IMR-90 (cell line): ENCODE data around the gene SDHAF1. TPM values are rescaled to one million over a fixed set of nuclear protein-coding genes. Genes with fewer than 3 reads are reported as not detected.

ENCODE experiments used
- ATAC-seq: fragments of 200-7000 bp; cut with Tn5 transposase; 2 replicates; pipeline ENCODE4 v1.9.1; 2020; ENCODE audit warnings: low read depth, mild to moderate bottlenecking, moderate library complexity
- BruUV-seq: library from RNA; stranded (reverse); fragments of 400-500 nt; replicated peaks from 2 replicates; lab custom pipeline; 2021; lab: Mats Ljungman, UMichigan
- CTCF ChIA-PET: fragments of 300-600 bp; formaldehyde crosslinking; extraction: SDS; loops from one replicate; lab custom pipeline; 2021; ENCODE audit warnings: antibody characterized with exemption; lab: Yijun Ruan, JAX
- POLR2A ChIA-PET: fragments of 300-600 bp; sonication (Branson Sonifier 250); formaldehyde crosslinking; loops from one replicate; lab custom pipeline; 2022; ENCODE audit warnings: antibody characterized with exemption; ENCODE audit not compliant: unreplicated experiment; lab: Charles Lee
- DNase-seq: peaks from one replicate; pipeline ENCODE4 v3.0.0; 2013
- H2AFZ ChIP-seq: replicated peaks from 2 replicates; pipeline ENCODE3; 2013; ENCODE audit warnings: low read length, mild to moderate bottlenecking; ENCODE audit not compliant: poor library complexity
- H2AK5ac ChIP-seq: 2 replicates; pipeline ENCODE4 v1.6.1; 2013; ENCODE audit warnings: low read depth, low read length, inconsistent platforms
- H2AK9ac ChIP-seq: replicated peaks from 2 replicates; pipeline ENCODE3; 2013; ENCODE audit warnings: mild to moderate bottlenecking, low read depth, low read length, moderate library complexity; ENCODE audit not compliant: poor library complexity
- H2BK120ac ChIP-seq: 2 replicates; pipeline ENCODE4 v1.6.1; 2013; ENCODE audit warnings: low read depth, low read length, inconsistent platforms
- H2BK15ac ChIP-seq: 3 replicates; pipeline ENCODE4 v1.6.1; 2013; ENCODE audit warnings: low read depth, low read length, inconsistent platforms
- H2BK20ac ChIP-seq: 2 replicates; pipeline ENCODE4 v1.6.1; 2013; ENCODE audit warnings: low read depth, mild to moderate bottlenecking, inconsistent platforms, low read length, moderate library complexity
- H2BK5ac ChIP-seq: 2 replicates; pipeline ENCODE4 v1.6.1; 2013; ENCODE audit warnings: mild to moderate bottlenecking, low read depth, low read length, inconsistent platforms; ENCODE audit not compliant: poor library complexity, severe bottlenecking
- H3K14ac ChIP-seq: replicated peaks from 2 replicates; pipeline ENCODE4 v1.6.1; 2013; ENCODE audit warnings: low read depth, low read length, inconsistent platforms
- H3K18ac ChIP-seq: 2 replicates; pipeline ENCODE4 v1.6.1; 2013; ENCODE audit warnings: low read depth, low read length, control low read depth
- H3K23ac ChIP-seq: 2 replicates; pipeline ENCODE4 v1.6.1; 2013; ENCODE audit warnings: low read depth, low read length, inconsistent platforms
- H3K27ac ChIP-seq: 2 replicates; pipeline ENCODE4 v1.5.1; 2013; ENCODE audit warnings: mild to moderate bottlenecking, control low read depth, low read length; ENCODE audit not compliant: insufficient read depth
- H3K27me3 ChIP-seq: 2 replicates; pipeline ENCODE4 v1.6.1; 2013; ENCODE audit warnings: low read length; ENCODE audit not compliant: control insufficient read depth, insufficient read depth
- H3K36me3 ChIP-seq: 2 replicates; pipeline ENCODE4 v1.6.1; 2013; ENCODE audit warnings: low read length, mixed read lengths; ENCODE audit not compliant: control insufficient read depth, insufficient read depth
- H3K4ac ChIP-seq: 2 replicates; pipeline ENCODE4 v1.6.1; 2013; ENCODE audit warnings: low read depth, low read length, inconsistent platforms
- H3K4me1 ChIP-seq: 2 replicates; pipeline ENCODE4 v1.6.1; 2013; ENCODE audit warnings: low read length, mixed read lengths; ENCODE audit not compliant: control insufficient read depth, insufficient read depth
- H3K4me2 ChIP-seq: 2 replicates; pipeline ENCODE4 v1.6.1; 2013; ENCODE audit warnings: low read depth, mild to moderate bottlenecking, control low read depth, low read length, moderate library complexity
- H3K4me3 ChIP-seq: 2 replicates; pipeline ENCODE4 v1.5.1; 2013; ENCODE audit warnings: low read depth, mild to moderate bottlenecking, control low read depth, low read length, moderate library complexity; ENCODE audit not compliant: insufficient read depth
- H3K56ac ChIP-seq: 2 replicates; pipeline ENCODE4 v1.6.1; 2013; ENCODE audit warnings: low read length, inconsistent platforms; ENCODE audit not compliant: insufficient read depth; ENCODE audit errors: extremely low read depth
- H3K79me1 ChIP-seq, 2 experiments: 2 replicates each; pipeline ENCODE4 v1.6.1; 2013; ENCODE audit warnings: low read length in 2 of 2, inconsistent platforms in 1 of 2, low read depth in 1 of 2
- H3K9ac ChIP-seq: 2 replicates; pipeline ENCODE4 v1.6.1; 2013; ENCODE audit warnings: low read depth, low read length, control low read depth
- H3K9me1 ChIP-seq: 2 replicates; pipeline ENCODE4 v1.6.1; 2013; ENCODE audit warnings: low read length, inconsistent platforms; ENCODE audit not compliant: insufficient read depth
- H3K9me3 ChIP-seq: 2 replicates; pipeline ENCODE4 v1.6.1; 2013; ENCODE audit warnings: low read length; ENCODE audit not compliant: control insufficient read depth, insufficient read depth
- H4K20me1 ChIP-seq: 2 replicates; pipeline ENCODE4 v1.6.1; 2013; ENCODE audit warnings: low read length, inconsistent platforms; ENCODE audit not compliant: insufficient read depth
- H4K5ac ChIP-seq: 2 replicates; pipeline ENCODE4 v1.6.1; 2013; ENCODE audit warnings: mild to moderate bottlenecking, low read depth, low read length, control low read depth
- H4K8ac ChIP-seq, 2 experiments: 2 replicates each; pipeline ENCODE4 v1.6.1; 2013; ENCODE audit warnings: low read depth in 2 of 2, low read length in 2 of 2, control low read depth in 1 of 2, inconsistent platforms in 1 of 2
- H4K91ac ChIP-seq: 2 replicates; pipeline ENCODE4 v1.6.1; 2013; ENCODE audit warnings: low read depth, low read length, inconsistent platforms; ENCODE audit not compliant: insufficient read depth
- BHLHE40 ChIP-seq: fragments of 150-350 bp; IDR thresholded peaks from 2 replicates; pipeline ENCODE4 v1.6.1; 2016; ENCODE audit warnings: mild to moderate bottlenecking, low read depth, low read length
- CEBPB ChIP-seq: IDR thresholded peaks from 2 replicates; pipeline ENCODE4 v1.6.1; 2012; ENCODE audit warnings: low read depth, low read length, improper control_type of control experiment
- CHD1 ChIP-seq: IDR thresholded peaks from 2 replicates; pipeline ENCODE4 v1.6.1; 2012; ENCODE audit warnings: low read depth, low read length, improper control_type of control experiment
- FOS ChIP-seq: fragments of 150-350 bp; IDR thresholded peaks from 2 replicates; pipeline ENCODE4 v1.6.1; 2016; ENCODE audit warnings: low read depth, low read length
- MAFK ChIP-seq: IDR thresholded peaks from 2 replicates; pipeline ENCODE4 v1.6.1; 2012; ENCODE audit warnings: low read depth, low read length, improper control_type of control experiment
- MAZ ChIP-seq: IDR thresholded peaks from 2 replicates; pipeline ENCODE4 v1.6.1; 2012; ENCODE audit warnings: low read depth, mild to moderate bottlenecking, low read length, improper control_type of control experiment, moderate library complexity, borderline replicate concordance
- MXI1 ChIP-seq: IDR thresholded peaks from 2 replicates; pipeline ENCODE4 v1.6.1; 2012; ENCODE audit warnings: low read depth, mild to moderate bottlenecking, low read length, moderate library complexity, borderline replicate concordance
- NFE2L2 ChIP-seq: fragments of 150-350 bp; IDR thresholded peaks from 2 replicates; pipeline ENCODE4 v1.6.1; 2016; ENCODE audit warnings: low read depth, mild to moderate bottlenecking, low read length
- POLR2A ChIP-seq: IDR thresholded peaks from 2 replicates; pipeline ENCODE4 v1.6.1; 2012; ENCODE audit warnings: mild to moderate bottlenecking, low read depth, low read length
- RAD21 ChIP-seq: IDR thresholded peaks from 2 replicates; pipeline ENCODE4 v1.6.1; 2012; ENCODE audit warnings: low read length, improper control_type of control experiment
- RCOR1 ChIP-seq: IDR thresholded peaks from 2 replicates; pipeline ENCODE4 v1.6.1; 2012; ENCODE audit warnings: mild to moderate bottlenecking, low read length, improper control_type of control experiment; ENCODE audit not compliant: insufficient replicate concordance
- RFX5 ChIP-seq: IDR thresholded peaks from 2 replicates; pipeline ENCODE4 v1.8.0; 2012; ENCODE audit warnings: low read depth, mild to moderate bottlenecking, low read length, moderate library complexity
- SMC3 ChIP-seq: fragments of 150-350 bp; IDR thresholded peaks from 2 replicates; pipeline ENCODE4 v1.6.1; 2016; ENCODE audit warnings: low read depth, mild to moderate bottlenecking, antibody characterized with exemption, low read length, moderate library complexity
- WGBS, 2 experiments: methylation state at CpG; one replicate each; pipeline versions ENCODE4 v1.1.5 to v1.1.7; 2013; ENCODE audit warnings: missing lambda C conversion rate in 2 of 2; ENCODE audit not compliant: insufficient read length in 1 of 2; ENCODE audit errors: extremely low coverage in 2 of 2; 5-methylcytosine and 5-hydroxymethylcytosine counted together
- dilution Hi-C: fragments of 300-500 bp; cut with HindIII; formaldehyde crosslinking; loops from one replicate; pipeline ENCODE4 v1.14.3; 2018; ENCODE audit warnings: low sequenced_read_pairs; ENCODE audit not compliant: unreplicated experiment
- in situ Hi-C: fragments of 300-500 bp; cut with MboI; formaldehyde crosslinking; loops from 3 replicates; pipeline ENCODE4 v1.14.3; 2019; ENCODE audit warnings: low sequenced_read_pairs, inconsistent platforms, mixed read lengths
- intact Hi-C: fragments of 100-400 bp; cut with micrococcal nuclease; formaldehyde crosslinking; loops from 2 replicates; pipeline ENCODE4 v1.10.0; 2022
- polyA plus RNA-seq, 3 experiments: library from polyadenylated mRNA; depleted of rRNA; stranded (reverse); fragments of >200 nt; gene quantifications; 2 replicates each; pipeline ENCODE4 v1.2.3, GENCODE V29; 2012; ENCODE audit warnings: low replicate concordance in 1 of 3
- total RNA-seq: library from RNA; depleted of rRNA; stranded (reverse); fragments of >200 nt; gene quantifications from 2 replicates; pipeline ENCODE4 v1.2.3, GENCODE V29; 2012
- TF ChIP-seq, protein P1 (sequence below): conservative IDR thresholded peaks from 2 replicates; pipeline ENCODE4 v1.5.1; 2012; ENCODE audit warnings: mild to moderate bottlenecking, low read depth, low read length, improper control_type of control experiment
- TF ChIP-seq, protein P2 (sequence below): fragments of 150-350 bp; IDR thresholded peaks from 2 replicates; pipeline ENCODE4 v1.6.1; 2016; ENCODE audit warnings: low read depth, mild to moderate bottlenecking, low read length, moderate library complexity, borderline replicate concordance
- TF ChIP-seq, protein P3 (sequence below): fragments of 150-350 bp; IDR thresholded peaks from 2 replicates; pipeline ENCODE4 v1.6.1; 2017; ENCODE audit warnings: mild to moderate bottlenecking, antibody characterized with exemption, low read length, low read depth

Gene SDHAF1
- total and polyA plus RNA-seq, 2 of the 4 experiments (the other 2 are of a cell fraction): 4.8 to 9.9 TPM

DNA sequence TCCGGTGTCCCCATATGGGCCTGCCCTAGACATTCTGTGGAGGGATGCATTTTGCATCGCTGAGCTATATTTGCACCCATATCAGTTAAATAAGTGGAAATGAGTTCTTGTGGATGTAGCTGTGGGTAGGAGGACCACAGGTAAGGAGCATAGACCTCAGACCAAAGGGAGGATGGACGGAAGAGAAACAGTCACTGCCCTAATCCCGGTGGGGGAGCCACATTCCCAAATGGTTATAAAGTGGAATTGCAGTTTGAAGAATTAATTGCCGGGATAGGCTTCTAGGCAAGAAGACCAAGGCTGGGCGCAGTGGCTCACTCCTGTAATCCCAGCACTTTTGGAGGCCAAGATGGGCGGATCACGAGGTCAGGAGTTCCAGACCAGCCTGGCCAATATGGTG lies 1.8 kb downstream of the SDHAF1 start:
- Histone ChIP-seq H4K8ac (no peak overlapping the region), H3K27me3 (no peaks in the 10 kb centered on the region), H2BK120ac (no peak overlapping the region), H3K14ac (no peak overlapping the region), H3K4me3 (no peak overlapping the region), H3K9me1 (no peaks in the 10 kb centered on the region; the same call in 1 of the 2 replicates), H3K9ac (no peak overlapping the region), H3K4ac (no peak overlapping the region), H2BK5ac (no peak overlapping the region), H3K4me2 (no peak overlapping the region; the same call in 1 of the 2 replicates), H3K79me1 (peaks cover 20 to 52% of the 10 kb centered on the region in 2 experiments), H2AK5ac (no peak overlapping the region), H3K18ac (no peak overlapping the region), H3K9me3 (no peaks in the 10 kb centered on the region), H3K36me3 (peaks cover 9% of the 10 kb centered on the region), H2AFZ (no peak overlapping the region), H2BK15ac (no peak overlapping the region), H3K56ac (no peak overlapping the region), H3K23ac (no peak overlapping the region), H4K20me1 (peaks cover 19% of the 10 kb centered on the region; the same call in 1 of the 2 replicates), H4K91ac (no peak overlapping the region), H3K4me1 (peaks cover 2% of the 10 kb centered on the region; the same call in 1 of the 2 replicates), H2BK20ac (no peak overlapping the region), H4K5ac (no peak overlapping the region), H2AK9ac (no peak overlapping the region), H3K27ac (no peak overlapping the region)
- 93% methylated on average over 3 of the region's 8 CpGs; no CpG with 5 or more reads in 1 of the 2 experiments for WGBS, 2 experiments
- in situ Hi-C loops: no loop called here
- TF ChIP-seq CHD1 (no peak), MXI1 (no peak), NFE2L2 (no peak), POLR2A (no peak), MAZ (no peak), RFX5 (no peak), FOS (no peak), CEBPB (no peak), MAFK (no peak), BHLHE40 (no peak), SMC3 (no peak), RAD21 (no peak), RCOR1 (no peak)
- TF ChIP-seq, protein P1, sequence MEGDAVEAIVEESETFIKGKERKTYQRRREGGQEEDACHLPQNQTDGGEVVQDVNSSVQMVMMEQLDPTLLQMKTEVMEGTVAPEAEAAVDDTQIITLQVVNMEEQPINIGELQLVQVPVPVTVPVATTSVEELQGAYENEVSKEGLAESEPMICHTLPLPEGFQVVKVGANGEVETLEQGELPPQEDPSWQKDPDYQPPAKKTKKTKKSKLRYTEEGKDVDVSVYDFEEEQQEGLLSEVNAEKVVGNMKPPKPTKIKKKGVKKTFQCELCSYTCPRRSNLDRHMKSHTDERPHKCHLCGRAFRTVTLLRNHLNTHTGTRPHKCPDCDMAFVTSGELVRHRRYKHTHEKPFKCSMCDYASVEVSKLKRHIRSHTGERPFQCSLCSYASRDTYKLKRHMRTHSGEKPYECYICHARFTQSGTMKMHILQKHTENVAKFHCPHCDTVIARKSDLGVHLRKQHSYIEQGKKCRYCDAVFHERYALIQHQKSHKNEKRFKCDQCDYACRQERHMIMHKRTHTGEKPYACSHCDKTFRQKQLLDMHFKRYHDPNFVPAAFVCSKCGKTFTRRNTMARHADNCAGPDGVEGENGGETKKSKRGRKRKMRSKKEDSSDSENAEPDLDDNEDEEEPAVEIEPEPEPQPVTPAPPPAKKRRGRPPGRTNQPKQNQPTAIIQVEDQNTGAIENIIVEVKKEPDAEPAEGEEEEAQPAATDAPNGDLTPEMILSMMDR: no peak
- TF ChIP-seq, protein P2, sequence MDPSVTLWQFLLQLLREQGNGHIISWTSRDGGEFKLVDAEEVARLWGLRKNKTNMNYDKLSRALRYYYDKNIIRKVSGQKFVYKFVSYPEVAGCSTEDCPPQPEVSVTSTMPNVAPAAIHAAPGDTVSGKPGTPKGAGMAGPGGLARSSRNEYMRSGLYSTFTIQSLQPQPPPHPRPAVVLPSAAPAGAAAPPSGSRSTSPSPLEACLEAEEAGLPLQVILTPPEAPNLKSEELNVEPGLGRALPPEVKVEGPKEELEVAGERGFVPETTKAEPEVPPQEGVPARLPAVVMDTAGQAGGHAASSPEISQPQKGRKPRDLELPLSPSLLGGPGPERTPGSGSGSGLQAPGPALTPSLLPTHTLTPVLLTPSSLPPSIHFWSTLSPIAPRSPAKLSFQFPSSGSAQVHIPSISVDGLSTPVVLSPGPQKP: no peak
- TF ChIP-seq, protein P3, sequence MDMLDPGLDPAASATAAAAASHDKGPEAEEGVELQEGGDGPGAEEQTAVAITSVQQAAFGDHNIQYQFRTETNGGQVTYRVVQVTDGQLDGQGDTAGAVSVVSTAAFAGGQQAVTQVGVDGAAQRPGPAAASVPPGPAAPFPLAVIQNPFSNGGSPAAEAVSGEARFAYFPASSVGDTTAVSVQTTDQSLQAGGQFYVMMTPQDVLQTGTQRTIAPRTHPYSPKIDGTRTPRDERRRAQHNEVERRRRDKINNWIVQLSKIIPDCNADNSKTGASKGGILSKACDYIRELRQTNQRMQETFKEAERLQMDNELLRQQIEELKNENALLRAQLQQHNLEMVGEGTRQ: no peak
- ATAC-seq: no peak
- BruUV-seq: no TSS peak
- no peak for DNase-seq
- intact Hi-C loops: no loop called here
- dilution Hi-C loops: no loop called here
- CTCF ChIA-PET: no interaction called here
- POLR2A ChIA-PET: no interaction called here
